Small intestine (tissue), 7 donors: ENCODE measurements around the gene GALNT12. TPM values are rescaled to one million over a fixed set of nuclear protein-coding genes. Genes with fewer than 3 reads are reported as not detected.

ENCODE experiments used
- DNase-seq, 2 donors: peaks; one replicate each; pipeline versions ENCODE4 v3.0.0 to v3.0.0-alpha.2; 2013
- FAIRE-seq: peaks from 2 replicates; lab custom pipeline; 2012; peaks lifted over from hg19 to GRCh38; lab: Jason Lieb, UNC
- H3K27ac ChIP-seq, 3 donors: one replicate each; pipeline ENCODE4 v1.5.1; 2013; ENCODE audit warnings: low read length in 2 of 3, mild to moderate bottlenecking in 2 of 3, control low read depth in 1 of 3, inconsistent platforms in 1 of 3, low read depth in 1 of 3, moderate library complexity in 1 of 3
- H3K27me3 ChIP-seq, 3 donors: one replicate each; pipeline ENCODE4 v1.6.1; 2013; ENCODE audit warnings: low read length in 3 of 3, inconsistent platforms in 1 of 3; ENCODE audit not compliant: control insufficient read depth in 3 of 3, insufficient read depth in 3 of 3
- H3K36me3 ChIP-seq, 3 donors: one replicate each; pipeline ENCODE4 v1.6.1; 2013; ENCODE audit warnings: low read length in 3 of 3, inconsistent platforms in 1 of 3, low read depth in 1 of 3, mild to moderate bottlenecking in 1 of 3, moderate library complexity in 1 of 3; ENCODE audit not compliant: control insufficient read depth in 3 of 3, insufficient read depth in 2 of 3
- H3K4me1 ChIP-seq, 3 donors: one replicate each; pipeline ENCODE4 v1.6.1; 2013; ENCODE audit warnings: low read length in 2 of 3, inconsistent platforms in 1 of 3, low read depth in 1 of 3, mild to moderate bottlenecking in 1 of 3, moderate library complexity in 1 of 3; ENCODE audit not compliant: control insufficient read depth in 3 of 3, insufficient read depth in 2 of 3
- H3K4me3 ChIP-seq, 3 donors: one replicate each; pipeline ENCODE4 v1.5.1; 2013; ENCODE audit warnings: low read length in 3 of 3, control low read depth in 1 of 3, inconsistent platforms in 1 of 3, low read depth in 1 of 3, mild to moderate bottlenecking in 1 of 3, moderate library complexity in 1 of 3
- H3K9me3 ChIP-seq, 2 donors: one replicate each; pipeline ENCODE4 v1.6.1; 2013; ENCODE audit warnings: low read depth in 1 of 2, low read length in 1 of 2; ENCODE audit not compliant: control insufficient read depth in 2 of 2, insufficient read depth in 1 of 2
- WGBS, 3 donors: extraction: QIAGEN DNeasy Blood & Tissue Kit; methylation state at CpG; one replicate each; pipeline ENCODE4 v1.1.7; 2013; 5-methylcytosine and 5-hydroxymethylcytosine counted together
- polyA plus RNA-seq, 4 donors: library from polyadenylated mRNA; stranded (reverse) in 3 of 4; unstranded in 1 of 4; fragments of 200-250 nt in 3 of 4; fragments of 120-200 nt in 1 of 4; gene quantifications; one replicate each; pipeline versions ENCODE4 v1.2.1 to v1.2.3, GENCODE V29; 2013
- donor health status: healthy with polysubstance abuse.
- donor health status: control.
- donor health status: control.
- donor health status: Bipolar disorder and iron deficiency.
- donor health status: healthy.

Gene GALNT12
- polyA plus RNA-seq, 4 donors: 7.8 to 47.1 (median 17.7) TPM

DNA sequence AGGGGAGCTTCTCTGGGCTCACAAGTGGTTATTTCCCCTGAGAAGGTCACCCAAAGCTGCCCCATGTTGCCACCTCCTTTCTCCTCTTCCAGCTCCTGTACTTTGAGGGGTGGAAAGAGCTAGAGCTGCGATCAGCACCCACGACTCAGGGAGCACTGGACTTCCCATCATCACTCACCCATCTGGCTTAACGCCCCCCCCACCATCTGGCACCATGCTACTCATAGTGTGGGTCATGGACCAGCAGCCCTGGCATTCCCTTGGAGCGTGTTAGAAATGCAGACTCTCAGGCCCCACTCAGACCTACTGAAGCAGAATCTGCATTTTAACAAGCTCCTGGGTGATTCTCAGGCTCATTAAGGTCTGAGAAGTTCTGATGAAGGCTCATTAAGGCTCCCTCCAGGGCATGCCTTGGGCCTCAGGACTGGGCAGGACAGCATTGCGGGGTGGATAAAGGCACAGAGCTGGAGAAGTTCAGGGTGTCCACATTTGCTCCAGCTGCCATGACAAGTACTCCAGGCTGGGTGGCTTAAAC, 67.3 kb downstream of the GALNT12 start:
- 77 to 89% (median 86%) methylated on average over 5 of the region's 5 CpGs for WGBS, 3 donors
- Histone ChIP-seq H3K4me1 (no peaks in the 10 kb centered on the region), H3K27ac (no peak overlapping the region), H3K36me3 (no peaks in the 10 kb centered on the region), H3K27me3 (peaks cover 0 to 3% (median 0%) of the 10 kb centered on the region in 3 donors), H3K9me3 (no peaks in the 10 kb centered on the region), H3K4me3 (no peak overlapping the region)
- DNase-seq (no peak), FAIRE-seq (no peak)

GRCh38 chr9:98875536-98875935, 68.1 kb downstream of the GALNT12 start:
- H3K36me3 ChIP-seq: no peaks in the 10 kb centered on the region
- DNase-seq (no peak), FAIRE-seq (no peak)
- 66 to 84% (median 80%) methylated on average over 5 of the region's 5 CpGs for WGBS, 3 donors
- peaks cover 0 to 3% (median 0%) of the 10 kb centered on the region in 3 donors for H3K27me3 ChIP-seq
- no peak overlapping the region for H3K27ac ChIP-seq
- no peaks in the 10 kb centered on the region for H3K9me3 ChIP-seq
- no peak overlapping the region for H3K4me3 ChIP-seq
- H3K4me1 ChIP-seq: no peaks in the 10 kb centered on the region

DNA sequence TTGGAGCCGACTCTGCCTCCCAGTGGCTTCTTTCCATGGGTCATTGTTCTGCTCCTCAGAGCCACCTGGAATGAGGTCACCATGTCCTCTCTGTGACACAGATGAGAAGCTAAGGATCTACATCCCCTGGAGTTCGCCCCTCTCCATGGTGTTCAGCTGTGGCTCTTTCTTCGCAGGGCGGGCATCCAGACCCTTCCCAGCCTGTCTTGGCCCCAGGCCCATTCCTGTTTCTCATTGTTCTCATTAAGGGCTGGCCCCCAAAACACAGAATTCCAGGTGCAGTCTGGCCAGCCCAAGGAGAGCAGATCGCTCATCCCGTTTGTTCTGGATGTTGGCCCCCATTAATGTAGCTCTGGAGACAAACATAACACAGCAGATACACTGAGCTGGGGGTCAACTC, 69.8 kb downstream of the GALNT12 start:
- Histone ChIP-seq H3K27ac (no peak overlapping the region), H3K27me3 (peaks cover 0 to 3% (median 0%) of the 10 kb centered on the region in 3 donors), H3K4me3 (no peak overlapping the region), H3K36me3 (no peaks in the 10 kb centered on the region), H3K9me3 (no peaks in the 10 kb centered on the region), H3K4me1 (no peaks in the 10 kb centered on the region)
- DNase-seq (no peak), FAIRE-seq (no peak)
- WGBS, 3 donors: 78 to 86% (median 78%) methylated on average over 6 of the region's 6 CpGs

DNA sequence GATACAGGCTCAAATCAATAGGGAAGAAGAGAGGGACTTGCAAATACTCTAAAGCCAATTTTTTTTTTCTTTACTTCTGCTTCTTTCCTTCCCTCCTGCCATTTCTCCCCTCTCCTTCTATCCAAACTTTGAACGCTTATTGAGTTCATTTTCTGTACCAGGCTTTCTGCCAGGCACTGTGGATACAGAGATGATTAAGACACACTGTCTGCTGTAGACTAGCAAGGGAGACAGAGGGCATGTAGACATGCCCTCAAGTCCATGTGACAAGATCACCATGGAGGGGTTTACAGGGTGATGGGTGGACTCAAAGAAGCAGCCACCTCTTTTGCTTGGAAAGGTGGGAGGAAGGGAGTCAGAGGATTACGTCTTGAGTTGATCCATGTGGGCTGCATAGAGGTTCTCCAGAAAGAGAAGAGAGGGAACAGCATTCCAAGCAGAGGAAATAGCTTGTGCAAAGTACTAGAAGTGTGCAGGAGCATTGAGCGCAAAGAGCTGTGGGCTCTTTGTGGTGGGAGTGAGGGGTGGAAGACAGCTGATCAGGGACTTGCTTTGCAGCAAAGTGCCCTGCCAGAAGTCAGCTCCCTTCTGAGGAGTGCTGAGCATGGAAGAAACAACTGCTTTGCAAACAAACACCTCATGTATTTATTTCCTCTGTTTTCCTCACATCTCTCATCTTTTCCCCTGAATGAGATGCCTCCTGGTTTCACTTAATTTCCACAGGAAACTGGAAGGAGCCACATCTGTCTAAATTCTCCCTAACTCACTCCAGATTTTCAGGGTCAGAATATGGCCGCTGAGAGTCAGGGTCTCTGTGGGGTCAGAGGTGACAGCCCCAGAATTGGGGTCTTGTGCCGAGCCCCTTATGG, 71.9 kb downstream of the GALNT12 start:
- no peak overlapping the region for H3K4me3 ChIP-seq
- H3K9me3 ChIP-seq: no peaks in the 10 kb centered on the region
- H3K36me3 ChIP-seq: no peaks in the 10 kb centered on the region
- FAIRE-seq (no peak), DNase-seq (no peak)
- 70 to 82% (median 79%) methylated on average over 5 of the region's 5 CpGs for WGBS, 3 donors
- H3K4me1 ChIP-seq: no peaks in the 10 kb centered on the region
- H3K27me3 ChIP-seq: peaks cover 0 to 5% (median 0%) of the 10 kb centered on the region in 3 donors
- no peak overlapping the region for H3K27ac ChIP-seq

DNA sequence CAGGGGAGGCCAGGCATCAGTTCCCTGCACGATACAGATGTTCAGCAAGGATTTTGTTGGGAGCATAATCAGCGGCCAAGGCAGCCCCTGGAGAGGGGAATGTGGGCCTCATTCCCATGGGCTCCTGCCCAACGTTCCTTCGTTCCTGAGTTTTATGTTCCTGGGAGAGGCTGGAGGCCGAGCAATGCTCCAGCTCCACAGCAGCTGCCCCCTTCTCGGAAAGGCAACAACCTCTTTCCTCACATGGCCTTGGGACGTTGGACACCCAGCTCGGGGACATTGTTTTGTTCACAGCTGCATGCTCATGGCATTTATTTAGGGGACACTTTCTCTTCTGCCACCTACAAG, 72.5 kb downstream of the GALNT12 start:
- Histone ChIP-seq H3K4me1 (no peaks in the 10 kb centered on the region), H3K36me3 (no peaks in the 10 kb centered on the region), H3K4me3 (no peak overlapping the region), H3K9me3 (no peaks in the 10 kb centered on the region), H3K27ac (no peak overlapping the region), H3K27me3 (peaks cover 0 to 5% (median 0%) of the 10 kb centered on the region in 3 donors)
- WGBS, 3 donors: 53 to 72% (median 57%) methylated on average over 8 of the region's 8 CpGs
- FAIRE-seq (no peak), DNase-seq (no peak)

GRCh38 chr9:98880311-98881015, 73.0 kb downstream of the GALNT12 start:
- no peaks in the 10 kb centered on the region for H3K36me3 ChIP-seq
- H3K27me3 ChIP-seq: peaks cover 0 to 5% (median 0%) of the 10 kb centered on the region in 3 donors
- no peaks in the 10 kb centered on the region for H3K4me1 ChIP-seq
- H3K27ac ChIP-seq: no peak overlapping the region
- no peak overlapping the region for H3K4me3 ChIP-seq
- 51 to 70% (median 54%) methylated on average over 7 of the region's 7 CpGs for WGBS, 3 donors
- FAIRE-seq: no peak
- H3K9me3 ChIP-seq: no peaks in the 10 kb centered on the region
- DNase-seq: peak in 1 of 2 donors; percentile 17

- 57 to 88% (median 84%) methylated on average over 2 to 3 of the region's 3 CpGs for WGBS, 3 donors
- Histone ChIP-seq H3K4me3 (no peak overlapping the region), H3K36me3 (no peaks in the 10 kb centered on the region), H3K27me3 (peaks cover 0 to 5% (median 0%) of the 10 kb centered on the region in 3 donors), H3K4me1 (no peaks in the 10 kb centered on the region), H3K27ac (no peak overlapping the region), H3K9me3 (no peaks in the 10 kb centered on the region)
- DNase-seq (no peak), FAIRE-seq (no peak)
Measured at GRCh38 chr9:98881356-98881755, 73.9 kb downstream of the GALNT12 start.

GRCh38 chr9:98881836-98882568, 74.5 kb downstream of the GALNT12 start:
- WGBS, 3 donors: 79 to 82% (median 79%) methylated on average over 8 of the region's 8 CpGs
- Histone ChIP-seq H3K27me3 (peaks cover 0 to 5% (median 0%) of the 10 kb centered on the region in 3 donors), H3K4me1 (no peaks in the 10 kb centered on the region), H3K27ac (no peak overlapping the region), H3K36me3 (no peaks in the 10 kb centered on the region), H3K9me3 (no peaks in the 10 kb centered on the region), H3K4me3 (no peak overlapping the region)
- DNase-seq (no peak), FAIRE-seq (no peak)
